Brain microvascular endothelial cell (primary cell): ENCODE results near the gene P3H2.

Experiments used
- DNase-seq: peaks from one replicate; pipeline ENCODE4 v3.0.0-alpha.2; 2020
- H3K27ac ChIP-seq: fragments of 250-450 bp; sonication (Bioruptor Pico); 2 replicates; pipeline ENCODE4 v1.5.1; 2020; ENCODE audit warnings: mild to moderate bottlenecking, moderate library complexity
- H3K27me3 ChIP-seq: fragments of 250-450 bp; sonication (Bioruptor Pico); replicated peaks from 2 replicates; pipeline ENCODE4 v1.5.1; 2020; ENCODE audit warnings: mild to moderate bottlenecking
- H3K36me3 ChIP-seq: fragments of 250-450 bp; sonication (Bioruptor Pico); replicated peaks from 2 replicates; pipeline ENCODE4 v1.5.1; 2020; ENCODE audit warnings: mild to moderate bottlenecking
- H3K4me3 ChIP-seq: 2 replicates; pipeline ENCODE4 v1.5.1; 2011; ENCODE audit warnings: low read depth, mild to moderate bottlenecking, control low read depth, low read length, moderate library complexity
- in situ Hi-C: cut with HindIII; loops from 2 replicates; pipeline ENCODE4 v1.10.0; 2017; ENCODE audit warnings: low sequenced_read_pairs, low pct_ligation_motif_present
- TF ChIP-seq, protein P1 (sequence below): IDR thresholded peaks from 2 replicates; pipeline ENCODE4 v1.5.1; 2011; ENCODE audit warnings: low read depth, mild to moderate bottlenecking, moderate library complexity, low read length, control low read depth, inconsistent platforms; ENCODE audit errors: missing control alignments

P3H2 gene

DNA sequence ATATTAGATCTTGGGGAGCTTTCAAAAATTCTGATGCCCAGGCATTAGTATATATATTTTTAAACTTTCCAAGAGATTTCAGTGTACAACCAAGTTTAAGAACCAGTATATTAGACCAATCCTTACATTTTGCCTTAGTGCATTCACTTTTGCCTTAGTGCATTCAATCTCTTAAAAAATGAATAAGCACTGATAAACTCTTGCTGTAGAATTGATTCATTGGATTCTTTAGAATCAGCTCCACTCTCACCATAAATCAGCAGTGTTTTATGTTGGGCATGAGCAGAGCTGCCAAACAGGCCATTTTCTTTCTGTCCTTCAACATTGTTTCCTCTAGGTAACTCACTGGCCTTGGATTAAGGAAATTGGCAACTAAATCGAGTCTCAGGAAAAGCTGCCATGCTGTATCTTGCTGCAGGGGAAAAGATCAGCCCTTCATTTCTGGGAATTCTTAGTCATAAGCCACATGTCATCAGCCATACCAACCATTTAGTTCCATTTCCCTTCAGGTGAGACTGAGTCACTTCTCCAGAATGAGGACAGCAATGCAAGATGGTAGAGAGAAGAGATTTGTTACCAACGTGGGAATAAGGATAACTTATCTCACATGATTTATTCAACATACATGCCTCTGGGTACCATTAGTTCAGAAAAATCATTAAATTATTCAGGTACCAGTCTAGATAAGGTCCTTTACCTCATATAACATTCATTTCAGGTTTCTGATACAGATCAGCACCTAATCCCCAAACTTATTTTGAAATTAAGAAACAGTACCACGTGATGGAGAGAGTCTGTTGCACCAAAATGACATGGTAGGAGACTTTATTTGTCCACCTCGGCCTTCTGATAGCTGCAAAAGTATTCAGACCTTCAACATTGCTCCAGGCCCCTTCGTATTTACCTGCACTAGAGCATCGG, 192.5 kb downstream of the P3H2 start:
- in situ Hi-C loops = no loop called here
- H3K27me3 ChIP-seq = no peaks in the 10 kb centered on the region
- no peak overlapping the region for H3K27ac ChIP-seq
- H3K4me3 ChIP-seq = no peak overlapping the region
- TF ChIP-seq, protein P1, sequence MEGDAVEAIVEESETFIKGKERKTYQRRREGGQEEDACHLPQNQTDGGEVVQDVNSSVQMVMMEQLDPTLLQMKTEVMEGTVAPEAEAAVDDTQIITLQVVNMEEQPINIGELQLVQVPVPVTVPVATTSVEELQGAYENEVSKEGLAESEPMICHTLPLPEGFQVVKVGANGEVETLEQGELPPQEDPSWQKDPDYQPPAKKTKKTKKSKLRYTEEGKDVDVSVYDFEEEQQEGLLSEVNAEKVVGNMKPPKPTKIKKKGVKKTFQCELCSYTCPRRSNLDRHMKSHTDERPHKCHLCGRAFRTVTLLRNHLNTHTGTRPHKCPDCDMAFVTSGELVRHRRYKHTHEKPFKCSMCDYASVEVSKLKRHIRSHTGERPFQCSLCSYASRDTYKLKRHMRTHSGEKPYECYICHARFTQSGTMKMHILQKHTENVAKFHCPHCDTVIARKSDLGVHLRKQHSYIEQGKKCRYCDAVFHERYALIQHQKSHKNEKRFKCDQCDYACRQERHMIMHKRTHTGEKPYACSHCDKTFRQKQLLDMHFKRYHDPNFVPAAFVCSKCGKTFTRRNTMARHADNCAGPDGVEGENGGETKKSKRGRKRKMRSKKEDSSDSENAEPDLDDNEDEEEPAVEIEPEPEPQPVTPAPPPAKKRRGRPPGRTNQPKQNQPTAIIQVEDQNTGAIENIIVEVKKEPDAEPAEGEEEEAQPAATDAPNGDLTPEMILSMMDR = no peak
- H3K36me3 ChIP-seq = no peaks in the 10 kb centered on the region
- no peak for DNase-seq

DNA sequence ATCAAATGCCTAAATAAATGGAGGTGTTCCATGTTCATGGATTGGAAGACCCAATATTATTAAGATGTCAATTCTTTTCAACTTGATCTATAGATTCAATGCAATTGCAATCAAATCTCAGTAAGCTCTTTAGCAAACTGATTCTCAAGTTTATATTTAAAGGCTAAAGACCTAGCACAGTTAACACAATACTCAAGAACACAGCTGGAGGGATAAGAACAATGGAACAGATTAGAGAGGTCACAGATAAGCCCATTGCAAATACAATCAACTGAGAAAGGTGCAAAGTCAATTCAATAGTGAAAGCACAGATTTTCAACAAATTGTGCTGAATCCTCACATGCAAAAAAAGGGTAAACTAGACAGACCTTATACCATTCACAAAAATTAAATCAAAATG, 198.9 kb downstream of the P3H2 start:
- TF ChIP-seq, protein P1 = no peak
- Histone ChIP-seq H3K4me3 (no peak overlapping the region), H3K36me3 (no peaks in the 10 kb centered on the region), H3K27me3 (no peaks in the 10 kb centered on the region), H3K27ac (no peak overlapping the region)
- in situ Hi-C loops = no loop called here
- no peak for DNase-seq

GRCh38 chr3:189914799-189915198, 205.9 kb downstream of the P3H2 start:
- no peaks in the 10 kb centered on the region for H3K36me3 ChIP-seq
- DNase-seq = peak; percentile 90
- in situ Hi-C loops = no loop called here
- no peaks in the 10 kb centered on the region for H3K27me3 ChIP-seq
- H3K4me3 ChIP-seq = no peak overlapping the region
- TF ChIP-seq, protein P1 = no peak
- H3K27ac ChIP-seq = peak overlapping the region; percentile 19

GRCh38 chr3:189911001-189911400, 209.7 kb downstream of the P3H2 start:
- Histone ChIP-seq H3K27me3 (no peaks in the 10 kb centered on the region), H3K36me3 (no peaks in the 10 kb centered on the region), H3K27ac (no peak overlapping the region), H3K4me3 (no peak overlapping the region)
- in situ Hi-C loops = no loop called here
- no peak for DNase-seq
- TF ChIP-seq, protein P1 = no peak

- in situ Hi-C loops = no loop called here
- no peak overlapping the region for H3K4me3 ChIP-seq
- TF ChIP-seq, protein P1 = no peak
- no peaks in the 10 kb centered on the region for H3K27me3 ChIP-seq
- no peak overlapping the region for H3K27ac ChIP-seq
- H3K36me3 ChIP-seq = no peaks in the 10 kb centered on the region
- DNase-seq = no peak
Measured at GRCh38 chr3:189909573-189909972, 211.1 kb downstream of the P3H2 start.
